ENCODE measurements around the gene OSBPL2. TPM values are rescaled to one million over a fixed set of nuclear protein-coding genes. Genes with fewer than 3 reads are reported as not detected.

The OSBPL2 gene
- polyA plus RNA-seq, 4 donors = 19.9 to 36.9 (median 29.3) TPM

- H3K27ac ChIP-seq (ENCODE audit: low read depth in 1 of 3, low read length in 2 of 3) = no peak overlapping the region
- no peak for DNase-seq
- no peaks in the 10 kb centered on the region for H3K9me3 ChIP-seq (ENCODE audit: control insufficient read depth in 2 of 2, insufficient read depth in 1 of 2, low read depth in 1 of 2, low read length in 1 of 2)
- WGBS, 3 donors = 75 to 90% (median 84%) methylated on average over 5 of the region's 5 CpGs
- H3K27me3 ChIP-seq (ENCODE audit: control insufficient read depth in 3 of 3, insufficient read depth in 3 of 3, low read length in 3 of 3) = no peaks in the 10 kb centered on the region
- H3K4me3 ChIP-seq (ENCODE audit: low read depth in 1 of 3, low read length in 3 of 3) = no peak overlapping the region
- FAIRE-seq = no peak
- no peaks in the 10 kb centered on the region for H3K4me1 ChIP-seq (ENCODE audit: control insufficient read depth in 3 of 3, insufficient read depth in 2 of 3, low read depth in 1 of 3, low read length in 2 of 3)
- peaks cover 18 to 51% (median 24%) of the 10 kb centered on the region in 3 donors for H3K36me3 ChIP-seq (ENCODE audit: control insufficient read depth in 3 of 3, insufficient read depth in 2 of 3, low read depth in 1 of 3, low read length in 3 of 3)
Measured at GRCh38 chr20:62202083-62202395, 36.3 kb upstream of the OSBPL2 start.

GRCh38 chr20:62202676-62203377, 35.5 kb upstream of the OSBPL2 start:
- no peak overlapping the region for H3K4me3 ChIP-seq (ENCODE audit: low read depth in 1 of 3, low read length in 3 of 3)
- DNase-seq (no peak), FAIRE-seq (no peak)
- H3K36me3 ChIP-seq (ENCODE audit: control insufficient read depth in 3 of 3, insufficient read depth in 2 of 3, low read depth in 1 of 3, low read length in 3 of 3) = peaks cover 15 to 47% (median 22%) of the 10 kb centered on the region in 3 donors
- no peaks in the 10 kb centered on the region for H3K4me1 ChIP-seq (ENCODE audit: control insufficient read depth in 3 of 3, insufficient read depth in 2 of 3, low read depth in 1 of 3, low read length in 2 of 3)
- WGBS, 3 donors = 89 to 95% (median 93%) methylated on average over 22 to 23 of the region's 23 CpGs
- no peak overlapping the region for H3K27ac ChIP-seq (ENCODE audit: low read depth in 1 of 3, low read length in 2 of 3)
- no peaks in the 10 kb centered on the region for H3K27me3 ChIP-seq (ENCODE audit: control insufficient read depth in 3 of 3, insufficient read depth in 3 of 3, low read length in 3 of 3)
- H3K9me3 ChIP-seq (ENCODE audit: control insufficient read depth in 2 of 2, insufficient read depth in 1 of 2, low read depth in 1 of 2, low read length in 1 of 2) = no peaks in the 10 kb centered on the region

GRCh38 chr20:62203378-62204030, 34.8 kb upstream of the OSBPL2 start:
- no peaks in the 10 kb centered on the region for H3K4me1 ChIP-seq (ENCODE audit: control insufficient read depth in 3 of 3, insufficient read depth in 2 of 3, low read depth in 1 of 3, low read length in 2 of 3)
- no peaks in the 10 kb centered on the region for H3K9me3 ChIP-seq (ENCODE audit: control insufficient read depth in 2 of 2, insufficient read depth in 1 of 2, low read depth in 1 of 2, low read length in 1 of 2)
- no peak overlapping the region for H3K27ac ChIP-seq (ENCODE audit: low read depth in 1 of 3, low read length in 2 of 3)
- FAIRE-seq (no peak), DNase-seq (no peak)
- H3K4me3 ChIP-seq (ENCODE audit: low read depth in 1 of 3, low read length in 3 of 3) = no peak overlapping the region
- 86 to 93% (median 92%) methylated on average over 22 of the region's 22 CpGs for WGBS, 3 donors
- H3K27me3 ChIP-seq (ENCODE audit: control insufficient read depth in 3 of 3, insufficient read depth in 3 of 3, low read length in 3 of 3) = peaks cover 0 to under 1% (median 0%) of the 10 kb centered on the region in 3 donors
- peaks cover 10 to 40% (median 16%) of the 10 kb centered on the region in 3 donors for H3K36me3 ChIP-seq (ENCODE audit: control insufficient read depth in 3 of 3, insufficient read depth in 2 of 3, low read depth in 1 of 3, low read length in 3 of 3)

GRCh38 chr20:62205618-62206387, 32.5 kb upstream of the OSBPL2 start:
- Histone ChIP-seq H3K27me3 (ENCODE audit: control insufficient read depth in 3 of 3, insufficient read depth in 3 of 3, low read length in 3 of 3) (peaks cover 0 to 21% (median 3%) of the 10 kb centered on the region in 3 donors), H3K4me1 (ENCODE audit: control insufficient read depth in 3 of 3, insufficient read depth in 2 of 3, low read depth in 1 of 3, low read length in 2 of 3) (no peaks in the 10 kb centered on the region), H3K9me3 (ENCODE audit: control insufficient read depth in 2 of 2, insufficient read depth in 1 of 2, low read depth in 1 of 2, low read length in 1 of 2) (no peaks in the 10 kb centered on the region), H3K36me3 (ENCODE audit: control insufficient read depth in 3 of 3, insufficient read depth in 2 of 3, low read depth in 1 of 3, low read length in 3 of 3) (peaks cover 0 to 27% (median 4%) of the 10 kb centered on the region in 3 donors), H3K27ac (ENCODE audit: low read depth in 1 of 3, low read length in 2 of 3) (no peak overlapping the region), H3K4me3 (ENCODE audit: low read depth in 1 of 3, low read length in 3 of 3) (no peak overlapping the region)
- 88 to 92% (median 90%) methylated on average over 38 of the region's 38 CpGs for WGBS, 3 donors
- DNase-seq (no peak), FAIRE-seq (no peak)

GRCh38 chr20:62206388-62206775, 31.9 kb upstream of the OSBPL2 start:
- no peak for FAIRE-seq
- no peak overlapping the region for H3K27ac ChIP-seq (ENCODE audit: low read depth in 1 of 3, low read length in 2 of 3)
- no peaks in the 10 kb centered on the region for H3K4me1 ChIP-seq (ENCODE audit: control insufficient read depth in 3 of 3, insufficient read depth in 2 of 3, low read depth in 1 of 3, low read length in 2 of 3)
- peaks cover 0 to 21% (median 4%) of the 10 kb centered on the region in 3 donors for H3K36me3 ChIP-seq (ENCODE audit: control insufficient read depth in 3 of 3, insufficient read depth in 2 of 3, low read depth in 1 of 3, low read length in 3 of 3)
- H3K4me3 ChIP-seq (ENCODE audit: low read depth in 1 of 3, low read length in 3 of 3) = no peak overlapping the region
- H3K9me3 ChIP-seq (ENCODE audit: control insufficient read depth in 2 of 2, insufficient read depth in 1 of 2, low read depth in 1 of 2, low read length in 1 of 2) = no peaks in the 10 kb centered on the region
- H3K27me3 ChIP-seq (ENCODE audit: control insufficient read depth in 3 of 3, insufficient read depth in 3 of 3, low read length in 3 of 3) = peaks cover 0 to 26% (median 7%) of the 10 kb centered on the region in 3 donors
- DNase-seq = no peak
- 76 to 88% (median 88%) methylated on average over 17 of the region's 17 CpGs for WGBS, 3 donors

- 59 to 69% (median 68%) methylated on average over 18 to 19 of the region's 19 CpGs for WGBS, 3 donors
- Histone ChIP-seq H3K9me3 (ENCODE audit: control insufficient read depth in 2 of 2, insufficient read depth in 1 of 2, low read depth in 1 of 2, low read length in 1 of 2) (no peaks in the 10 kb centered on the region), H3K4me3 (ENCODE audit: low read depth in 1 of 3, low read length in 3 of 3) (no peak overlapping the region), H3K4me1 (ENCODE audit: control insufficient read depth in 3 of 3, insufficient read depth in 2 of 3, low read depth in 1 of 3, low read length in 2 of 3) (no peaks in the 10 kb centered on the region), H3K36me3 (ENCODE audit: control insufficient read depth in 3 of 3, insufficient read depth in 2 of 3, low read depth in 1 of 3, low read length in 3 of 3) (peaks cover 0 to 5% (median under 1%) of the 10 kb centered on the region in 3 donors), H3K27me3 (ENCODE audit: control insufficient read depth in 3 of 3, insufficient read depth in 3 of 3, low read length in 3 of 3) (peaks cover 0 to 37% (median 7%) of the 10 kb centered on the region in 3 donors), H3K27ac (ENCODE audit: low read depth in 1 of 3, low read length in 2 of 3) (no peak overlapping the region)
- FAIRE-seq (no peak), DNase-seq (no peak)
Measured at GRCh38 chr20:62208061-62208794, 30.1 kb upstream of the OSBPL2 start.

GRCh38 chr20:62208795-62209755, 29.2 kb upstream of the OSBPL2 start:
- FAIRE-seq = no peak
- Histone ChIP-seq H3K9me3 (ENCODE audit: control insufficient read depth in 2 of 2, insufficient read depth in 1 of 2, low read depth in 1 of 2, low read length in 1 of 2) (no peaks in the 10 kb centered on the region), H3K36me3 (ENCODE audit: control insufficient read depth in 3 of 3, insufficient read depth in 2 of 3, low read depth in 1 of 3, low read length in 3 of 3) (peaks cover 0 to 5% (median 0%) of the 10 kb centered on the region in 3 donors), H3K27me3 (ENCODE audit: control insufficient read depth in 3 of 3, insufficient read depth in 3 of 3, low read length in 3 of 3) (peaks cover 0 to 37% (median 7%) of the 10 kb centered on the region in 3 donors), H3K4me1 (ENCODE audit: control insufficient read depth in 3 of 3, insufficient read depth in 2 of 3, low read depth in 1 of 3, low read length in 2 of 3) (no peaks in the 10 kb centered on the region), H3K27ac (ENCODE audit: low read depth in 1 of 3, low read length in 2 of 3) (no peak overlapping the region), H3K4me3 (ENCODE audit: low read depth in 1 of 3, low read length in 3 of 3) (no peak overlapping the region)
- no peak for DNase-seq
- 29 to 42% (median 37%) methylated on average over 24 to 27 of the region's 27 CpGs for WGBS, 3 donors
